Body of pancreas (tissue), 4 donors: ENCODE results near the gene PERM1.
A peak's percentile ranks its signal among the peaks of the same experiment; 100 is the strongest.

Experiments used
- CTCF ChIP-seq, 7 experiments: fragments of 450-650 bp in 4 of 7; fragments of 200-600 bp in 3 of 7; sonication (generic) in 3 of 7; IDR thresholded peaks; one replicate each; pipeline ENCODE4 v1.5.1; 2016 to 2019; ENCODE audit warnings: antibody characterized with exemption in 7 of 7
- POLR2A ChIP-seq, 3 donors: fragments of 450-650 bp; IDR thresholded peaks; one replicate each; pipeline ENCODE4 v1.6.1; 2016; ENCODE audit warnings: antibody characterized with exemption in 3 of 3, mild to moderate bottlenecking in 2 of 3

- TF ChIP-seq CTCF (IDR thresholded peaks at IDR 0.05) (peak; percentile 54 to 98 (median 69)), POLR2A (IDR thresholded peaks at IDR 0.05) (no peak)
These were observed 2.0 kb upstream of the PERM1 start for GRCh38 chr1:983798-984475.
